ENCODE measurements around the gene ELOVL1. TPM values are rescaled to one million over a fixed set of nuclear protein-coding genes. Genes with fewer than 3 reads are reported as not detected.
"Not testable (repeated sequence)": the region's sequence is repeated elsewhere in the genome, so short reads cannot be mapped to it uniquely, and the experiment has no call there.

ELOVL1 gene
- 82.7 and 83.6 TPM in 2 replicates for total RNA-seq

DNA sequence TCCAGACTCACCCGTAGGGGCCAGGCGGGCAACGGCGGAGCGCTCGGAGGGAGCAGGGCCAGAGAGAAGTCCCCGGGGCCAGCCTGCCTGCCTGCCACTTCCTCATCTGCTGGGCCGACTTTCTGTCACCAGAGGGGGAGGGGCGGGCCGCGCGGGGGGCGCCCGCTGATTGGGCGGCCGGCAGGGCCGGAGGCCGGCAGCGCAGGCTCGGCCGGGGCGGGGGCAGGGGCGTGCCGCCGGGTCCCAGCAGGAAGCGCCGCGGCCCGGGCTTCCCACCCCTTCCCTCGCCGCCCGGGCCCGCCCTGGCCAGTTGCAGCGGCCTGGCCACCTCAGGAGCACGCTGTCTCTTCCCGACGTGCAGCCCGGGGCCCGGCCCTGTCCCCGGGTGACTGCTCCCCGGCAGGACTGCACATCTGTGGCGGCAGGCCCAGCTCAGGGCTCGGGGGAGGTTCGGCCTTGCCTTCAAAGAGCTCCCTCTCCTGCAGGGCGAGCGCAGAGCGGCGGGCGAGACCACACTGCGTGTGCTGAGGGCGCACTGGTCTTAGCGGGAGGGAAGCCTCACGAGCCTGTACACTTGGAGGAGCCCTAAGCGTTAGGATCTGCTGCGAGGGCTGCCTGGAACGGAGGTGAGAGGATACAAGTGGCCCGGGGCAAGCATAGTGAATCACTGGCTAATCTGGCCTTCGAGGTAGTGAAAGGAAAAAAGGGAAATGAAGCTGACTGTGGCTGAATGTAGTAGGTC, at the start of gene ELOVL1:
TSS of gene ELOVL1 (minus strand) at position 108 of the 742 bp plus-strand sequence. CDS start 2,402 bp downstream, outside the sequence.
- Mint-ChIP-seq H3K4me1 (ENCODE audit: low read depth) (peaks cover 35% of the 10 kb centered on the region), H3K4me3 (ENCODE audit: low read depth) (peak within 1 kb of the TSS; percentile 97)
- intact Hi-C loops (cut with micrococcal nuclease) = loop anchor here (1.0 to 10.0 kb wide), 5 partner anchors 10 to 683 kb away; partner anchors contain the start of genes CDC20, CFAP57, EBNA1BP2 and HYI

DNA sequence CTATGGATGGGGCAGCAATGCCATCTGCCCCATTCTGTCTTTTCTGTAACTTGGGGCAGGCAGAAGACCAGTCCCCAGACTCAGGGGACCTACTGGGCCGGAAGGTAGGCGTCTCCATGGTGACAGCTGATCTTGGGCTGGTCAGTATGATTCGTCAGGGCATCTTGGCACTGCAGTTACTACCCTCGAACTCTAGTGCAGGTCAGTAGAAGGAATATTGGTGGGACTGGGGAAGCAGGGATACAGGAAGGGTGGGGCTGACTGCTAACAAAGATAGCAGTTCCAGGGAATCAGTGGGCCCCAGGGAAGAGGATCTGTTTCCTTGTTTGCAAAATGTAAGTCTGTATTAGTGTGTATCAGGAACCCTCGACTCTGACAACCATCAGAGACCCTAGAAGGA, 48.1 kb upstream of the ELOVL1 start:
- no peaks in the 10 kb centered on the region for H3K9me3 Mint-ChIP-seq
- no peak overlapping the region for H3K27ac Mint-ChIP-seq
- no peaks in the 10 kb centered on the region for H3K27me3 Mint-ChIP-seq (ENCODE audit: low read depth)

More for the DNA sequence above, at the start of gene ELOVL1:
- Mint-ChIP-seq H3K27me3 (ENCODE audit: low read depth) (no peaks in the 10 kb centered on the region), H3K27ac (peak within 1 kb of the TSS; percentile 88), H3K9me3 (no peaks in the 10 kb centered on the region), H3K36me3 (ENCODE audit: low read depth) (peaks cover 46% of the 10 kb centered on the region)
- DNase-seq (ENCODE audit: low spot score) = peak; percentile 86

DNA sequence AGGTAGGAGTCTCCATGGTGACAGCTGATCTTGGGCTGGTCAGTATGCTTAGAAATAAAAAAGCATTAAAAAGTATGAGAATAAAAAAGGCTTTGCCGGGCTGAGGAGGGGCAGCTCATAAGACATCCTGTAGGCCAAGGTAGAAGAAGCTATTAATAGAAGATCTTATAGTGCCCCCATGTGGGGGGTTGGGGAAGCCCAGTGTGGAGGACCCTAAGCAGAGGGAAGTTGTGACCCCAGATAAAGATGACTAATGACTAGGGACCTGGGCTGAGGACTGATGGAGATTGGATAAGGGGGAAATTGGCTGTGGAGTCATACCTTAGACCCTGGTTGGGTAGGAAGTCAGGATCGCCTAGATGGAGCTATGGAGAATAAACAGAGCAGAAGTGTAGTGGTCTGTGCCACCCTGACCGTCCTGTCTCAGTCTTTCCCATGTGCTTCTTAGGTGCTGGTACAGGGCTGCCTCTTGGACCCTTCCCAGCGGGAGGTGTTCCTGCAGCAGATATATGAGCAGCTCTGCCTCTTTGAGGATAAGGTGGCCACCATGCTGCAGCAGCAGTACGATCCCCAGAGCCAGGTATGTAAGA, 46.9 kb upstream of the ELOVL1 start:
- H3K27me3 Mint-ChIP-seq (ENCODE audit: low read depth) = no peaks in the 10 kb centered on the region
- peak; percentile 39 for DNase-seq (ENCODE audit: low spot score)
- peaks cover 26% of the 10 kb centered on the region for H3K36me3 Mint-ChIP-seq (ENCODE audit: low read depth)
- intact Hi-C loops (cut with micrococcal nuclease) = loop anchor here (1.0 kb wide), 1 partner anchor 187 kb away; no protein-coding TSS in a partner anchor
- no peak overlapping the region for H3K4me3 Mint-ChIP-seq (ENCODE audit: low read depth)
- no peaks in the 10 kb centered on the region for H3K4me1 Mint-ChIP-seq (ENCODE audit: low read depth)
- no peak overlapping the region for H3K27ac Mint-ChIP-seq
- H3K9me3 Mint-ChIP-seq = no peaks in the 10 kb centered on the region

More for the DNA sequence above, 48.1 kb upstream of the ELOVL1 start:
- H3K4me1 Mint-ChIP-seq (ENCODE audit: low read depth) = no peaks in the 10 kb centered on the region
- no peak overlapping the region for H3K4me3 Mint-ChIP-seq (ENCODE audit: low read depth)
- DNase-seq (ENCODE audit: low spot score) = no peak
- H3K36me3 Mint-ChIP-seq (ENCODE audit: low read depth) = peaks cover 30% of the 10 kb centered on the region
- intact Hi-C loops (cut with micrococcal nuclease) = no loop called here

DNA sequence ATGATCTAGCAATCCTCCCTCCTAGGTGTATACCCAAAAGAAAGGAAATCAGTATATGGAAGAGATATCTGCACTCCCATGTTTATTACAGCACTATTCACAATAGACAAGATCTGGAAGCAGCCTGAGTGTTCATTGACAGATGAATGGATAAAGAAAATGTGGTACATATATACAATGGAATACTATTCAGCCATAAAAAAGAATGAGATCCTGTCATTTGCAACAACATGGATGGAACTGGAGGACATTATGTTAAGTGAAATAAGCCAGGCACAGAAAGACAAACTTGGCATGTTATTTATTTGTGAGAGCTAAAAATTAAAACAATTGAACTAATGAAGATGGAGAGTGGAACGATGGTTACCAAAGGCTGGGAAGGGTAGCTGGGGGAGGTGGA, 45.6 kb upstream of the ELOVL1 start:
- intact Hi-C loops (cut with micrococcal nuclease); H3K4me1 Mint-ChIP-seq (ENCODE audit: low read depth); H3K4me3 Mint-ChIP-seq (ENCODE audit: low read depth); H3K27ac Mint-ChIP-seq; H3K27me3 Mint-ChIP-seq (ENCODE audit: low read depth); H3K9me3 Mint-ChIP-seq; DNase-seq (ENCODE audit: low spot score): not testable (repeated sequence)
- H3K36me3 Mint-ChIP-seq (ENCODE audit: low read depth) = peaks cover 30% of the 10 kb centered on the region

DNA sequence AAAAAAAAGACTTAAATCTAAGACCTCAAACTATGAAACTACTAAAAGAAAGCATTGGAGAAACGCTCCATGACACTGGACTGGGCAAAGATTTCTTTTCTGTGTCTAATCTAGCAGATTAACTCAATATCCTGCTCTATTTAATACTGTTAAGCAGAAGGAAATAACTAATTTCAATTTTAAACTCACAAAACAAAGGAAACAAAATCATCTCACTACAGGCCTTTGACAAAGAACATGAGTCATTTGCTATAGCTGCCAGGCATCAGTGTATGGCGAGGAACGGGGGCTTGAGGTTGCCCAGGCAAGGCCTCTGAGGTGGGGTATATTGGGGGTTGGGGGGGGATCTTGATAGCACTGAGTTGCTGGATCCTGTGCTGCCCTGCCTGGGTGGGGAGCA, 42.8 kb upstream of the ELOVL1 start:
- Mint-ChIP-seq H3K27ac (no peak overlapping the region), H3K27me3 (ENCODE audit: low read depth) (no peaks in the 10 kb centered on the region), H3K9me3 (no peaks in the 10 kb centered on the region), H3K4me1 (ENCODE audit: low read depth) (no peaks in the 10 kb centered on the region), H3K4me3 (ENCODE audit: low read depth) (no peak overlapping the region), H3K36me3 (ENCODE audit: low read depth) (peaks cover 42% of the 10 kb centered on the region)
- DNase-seq (ENCODE audit: low spot score) = no peak
- intact Hi-C loops (cut with micrococcal nuclease) = no loop called here

DNA sequence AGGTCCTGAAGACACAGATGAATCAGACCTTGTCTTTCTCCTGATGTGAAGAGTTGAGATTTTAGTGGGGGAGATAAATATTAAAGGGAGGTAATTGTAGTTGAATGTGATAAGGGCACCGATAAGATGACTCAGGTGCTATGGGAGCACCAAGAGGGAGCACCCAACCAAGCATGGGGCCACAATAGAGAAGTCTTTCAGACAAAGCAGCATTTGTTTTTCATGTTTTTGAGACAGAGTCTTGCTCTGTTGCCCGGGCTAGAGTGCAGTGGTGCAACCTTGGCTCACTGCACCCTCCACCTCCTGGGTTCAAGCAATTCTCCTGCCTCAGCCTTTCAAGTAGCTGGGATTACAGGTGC, 38.0 kb upstream of the ELOVL1 start:
- intact Hi-C loops (cut with micrococcal nuclease) = no loop called here
- Mint-ChIP-seq H3K27ac (no peak overlapping the region), H3K36me3 (ENCODE audit: low read depth) (peaks cover 44% of the 10 kb centered on the region), H3K4me3 (ENCODE audit: low read depth) (no peak overlapping the region), H3K27me3 (ENCODE audit: low read depth) (no peaks in the 10 kb centered on the region), H3K9me3 (no peaks in the 10 kb centered on the region), H3K4me1 (ENCODE audit: low read depth) (no peaks in the 10 kb centered on the region)
- DNase-seq (ENCODE audit: low spot score) = no peak

GRCh38 chr1:43405219-43405875, 37.5 kb upstream of the ELOVL1 start:
- Mint-ChIP-seq H3K9me3 (no peaks in the 10 kb centered on the region), H3K4me1 (ENCODE audit: low read depth) (no peaks in the 10 kb centered on the region), H3K27ac (no peak overlapping the region), H3K27me3 (ENCODE audit: low read depth) (no peaks in the 10 kb centered on the region), H3K4me3 (ENCODE audit: low read depth) (no peak overlapping the region), H3K36me3 (ENCODE audit: low read depth) (peaks cover 44% of the 10 kb centered on the region)
- intact Hi-C loops (cut with micrococcal nuclease) = no loop called here
- no peak for DNase-seq (ENCODE audit: low spot score)

DNA sequence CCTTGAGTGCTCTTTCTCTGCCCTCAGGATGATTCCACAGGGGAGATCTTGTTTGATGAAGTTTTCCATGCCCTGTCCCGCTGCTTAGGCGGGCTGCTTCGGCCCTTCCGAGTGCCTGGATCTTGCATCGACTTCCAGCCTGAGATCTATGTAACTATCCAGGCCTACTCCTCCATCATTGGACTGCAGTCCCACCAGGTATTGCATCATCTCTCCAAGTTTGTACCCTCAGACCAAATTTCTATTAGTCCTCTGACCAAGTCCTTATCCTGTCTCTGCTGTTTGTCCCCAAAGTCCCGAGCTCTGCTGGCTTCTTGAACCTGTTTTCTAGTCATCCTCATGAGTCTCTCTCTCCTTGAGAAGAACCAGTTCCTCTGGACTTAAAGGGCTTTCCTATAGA, 36.5 kb upstream of the ELOVL1 start:
- H3K36me3 Mint-ChIP-seq (ENCODE audit: low read depth) = peaks cover 38% of the 10 kb centered on the region
- no peaks in the 10 kb centered on the region for H3K4me1 Mint-ChIP-seq (ENCODE audit: low read depth)
- H3K4me3 Mint-ChIP-seq (ENCODE audit: low read depth) = no peak overlapping the region
- H3K27me3 Mint-ChIP-seq (ENCODE audit: low read depth) = no peaks in the 10 kb centered on the region
- intact Hi-C loops (cut with micrococcal nuclease) = no loop called here
- H3K27ac Mint-ChIP-seq = no peak overlapping the region
- DNase-seq (ENCODE audit: low spot score) = no peak
- no peaks in the 10 kb centered on the region for H3K9me3 Mint-ChIP-seq

DNA sequence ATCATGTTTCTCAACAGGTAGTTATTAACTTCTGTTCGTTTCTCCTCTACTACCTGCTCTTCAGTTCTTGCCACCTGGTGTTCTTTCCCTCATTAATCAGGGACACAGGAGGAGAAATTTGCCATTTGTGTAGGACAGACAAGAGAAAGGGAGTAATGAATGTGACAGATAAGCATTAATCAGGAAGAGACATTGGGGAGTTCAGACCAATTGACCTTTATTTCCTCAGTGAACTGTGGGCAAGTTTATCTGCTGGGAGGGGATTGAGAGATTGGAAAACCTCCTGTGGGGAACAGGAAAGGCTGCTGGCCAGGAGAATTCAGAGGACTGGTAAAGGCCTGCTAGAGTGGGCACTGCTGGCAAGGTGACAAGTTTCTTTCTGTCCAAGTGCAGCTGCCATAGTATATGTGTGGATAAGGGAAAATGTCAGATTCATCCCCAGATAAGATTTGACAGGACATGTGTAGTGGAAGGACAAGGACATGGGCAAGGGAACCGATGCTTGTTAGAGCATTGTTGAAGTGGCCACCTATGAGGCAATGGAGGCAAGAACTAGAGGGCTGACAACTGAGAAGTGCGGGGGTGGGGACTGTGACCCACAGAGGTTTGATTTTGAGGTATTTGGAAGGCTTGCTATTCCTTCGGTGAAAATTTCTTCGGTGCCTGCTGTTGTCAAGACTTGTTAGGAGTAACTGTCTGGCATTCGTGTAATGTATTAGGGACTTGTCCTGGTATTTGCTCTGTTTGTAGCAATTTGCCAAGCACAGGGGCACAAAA, 34.5 kb upstream of the ELOVL1 start:
- Mint-ChIP-seq H3K9me3 (no peaks in the 10 kb centered on the region), H3K4me1 (ENCODE audit: low read depth) (no peaks in the 10 kb centered on the region), H3K27me3 (ENCODE audit: low read depth) (no peaks in the 10 kb centered on the region), H3K4me3 (ENCODE audit: low read depth) (no peak overlapping the region), H3K27ac (no peak overlapping the region), H3K36me3 (ENCODE audit: low read depth) (peaks cover 31% of the 10 kb centered on the region)
- DNase-seq (ENCODE audit: low spot score) = no peak
- intact Hi-C loops (cut with micrococcal nuclease) = no loop called here

- H3K4me1 Mint-ChIP-seq (ENCODE audit: low read depth); H3K27ac Mint-ChIP-seq; intact Hi-C loops (cut with micrococcal nuclease); H3K27me3 Mint-ChIP-seq (ENCODE audit: low read depth); H3K4me3 Mint-ChIP-seq (ENCODE audit: low read depth); DNase-seq (ENCODE audit: low spot score); H3K9me3 Mint-ChIP-seq: not testable (repeated sequence)
- peaks cover 30% of the 10 kb centered on the region for H3K36me3 Mint-ChIP-seq (ENCODE audit: low read depth)
Measured at GRCh38 chr1:43400441-43400840, 32.6 kb upstream of the ELOVL1 start.

DNA sequence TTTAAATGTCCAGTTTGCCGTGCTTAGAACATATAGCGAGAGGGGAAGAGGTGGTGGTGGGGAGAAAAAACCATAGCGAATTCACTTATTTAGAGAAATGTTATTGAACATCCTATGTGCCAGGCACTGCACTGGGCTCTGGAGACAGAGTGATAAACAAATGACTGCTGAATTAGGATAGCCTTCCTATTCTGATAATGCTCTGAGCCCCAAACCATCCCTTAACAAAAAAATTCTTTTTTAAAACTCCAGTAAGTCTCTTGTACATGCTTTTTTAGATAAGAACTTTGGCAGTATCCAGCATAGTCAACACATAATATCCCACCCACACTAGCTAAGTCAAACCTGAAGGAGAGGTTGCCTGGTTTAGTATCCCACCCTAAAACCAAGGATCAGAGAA, 30.4 kb upstream of the ELOVL1 start:
- H3K4me1 Mint-ChIP-seq (ENCODE audit: low read depth) = no peaks in the 10 kb centered on the region
- no peak for DNase-seq (ENCODE audit: low spot score)
- H3K36me3 Mint-ChIP-seq (ENCODE audit: low read depth) = peaks cover 19% of the 10 kb centered on the region
- no peak overlapping the region for H3K27ac Mint-ChIP-seq
- no peaks in the 10 kb centered on the region for H3K27me3 Mint-ChIP-seq (ENCODE audit: low read depth)
- intact Hi-C loops (cut with micrococcal nuclease) = no loop called here
- no peaks in the 10 kb centered on the region for H3K9me3 Mint-ChIP-seq
- no peak overlapping the region for H3K4me3 Mint-ChIP-seq (ENCODE audit: low read depth)

DNA sequence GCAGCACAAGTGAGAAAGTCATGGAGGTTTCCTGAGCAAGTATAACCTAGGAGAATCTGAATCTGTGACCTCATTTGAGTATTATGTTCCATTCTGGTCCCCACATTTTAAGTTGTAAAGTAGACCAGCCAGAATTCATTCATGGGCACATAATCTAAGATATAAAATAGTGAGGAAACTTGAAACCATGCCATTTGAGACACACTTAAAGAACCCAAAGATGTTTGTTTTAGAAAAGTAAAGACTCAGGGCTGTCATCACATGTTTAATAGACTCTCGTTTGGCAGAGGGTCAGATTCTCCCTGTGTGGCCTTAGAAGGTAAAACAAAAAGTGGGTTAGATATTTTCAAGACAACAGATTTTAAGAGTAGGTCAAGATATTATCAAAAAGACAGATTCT, 28.2 kb upstream of the ELOVL1 start:
- Mint-ChIP-seq H3K4me3 (ENCODE audit: low read depth) (no peak overlapping the region), H3K27me3 (ENCODE audit: low read depth) (no peaks in the 10 kb centered on the region), H3K4me1 (ENCODE audit: low read depth) (peaks cover 3% of the 10 kb centered on the region), H3K27ac (no peak overlapping the region), H3K9me3 (no peaks in the 10 kb centered on the region), H3K36me3 (ENCODE audit: low read depth) (peaks cover 17% of the 10 kb centered on the region)
- intact Hi-C loops (cut with micrococcal nuclease) = no loop called here
- DNase-seq (ENCODE audit: low spot score) = no peak
